ENCODE data around the gene OR5AU1. TPM values are rescaled to one million over a fixed set of nuclear protein-coding genes. Genes with fewer than 3 reads are reported as not detected.

The OR5AU1 gene
- polyA plus RNA-seq, 1 donor (not counting 4 experiments of a cell fraction or from before 2014, with no cell fraction given) = not detected

GRCh38 chr14:21113369-21113768 is 42.5 kb downstream of the OR5AU1 start:
- H2AFZ ChIP-seq (ENCODE audit: control insufficient read depth, low read length) = no peak overlapping the region
- TF ChIP-seq EZH2 (IDR thresholded peaks at IDR 0.05; ENCODE audit: low read length) (no peak), CTCF (optimal IDR thresholded peaks at IDR 0.05 in 1 of 3, IDR thresholded peaks at IDR 0.05 in 1 of 3, conservative IDR thresholded peaks at IDR 0.05 in 1 of 3; ENCODE audit: extremely low read depth in 1 of 3, insufficient read depth in 2 of 3, low read length in 3 of 3) (no peak)
- no peaks in the 10 kb centered on the region for H3K9me1 ChIP-seq (ENCODE audit: control insufficient read depth, extremely low read depth, insufficient read depth, low read length)
- no peak overlapping the region for H3K9ac ChIP-seq (ENCODE audit: control insufficient read depth, extremely low read depth, insufficient read depth, low read length)
- H4K20me1 ChIP-seq (ENCODE audit: control insufficient read depth, extremely low read depth, insufficient read depth, low read length) = no peaks in the 10 kb centered on the region
- H3K79me2 ChIP-seq (ENCODE audit: control insufficient read depth, insufficient read depth, low read length) = no peaks in the 10 kb centered on the region
- H3K27ac ChIP-seq (ENCODE audit: control insufficient read depth, insufficient read depth, low read length) = no peak overlapping the region
- dilution Hi-C loops (cut with MboI; ENCODE audit: extremely low pct_ligation_motif_present, low sequenced_read_pairs) = no loop called here
- no peak for FAIRE-seq
- no peak overlapping the region for H3K4me3 ChIP-seq (ENCODE audit: control insufficient read depth in 2 of 3, extremely low read depth in 1 of 3, insufficient read depth in 2 of 3, low read depth in 1 of 3, low read length in 3 of 3)
- DNase-seq (ENCODE audit: low read depth, low spot score) = no peak
- H3K27me3 ChIP-seq (ENCODE audit: control insufficient read depth, extremely low read depth, insufficient read depth, low read length) = no peaks in the 10 kb centered on the region
- no peaks in the 10 kb centered on the region for H3K36me3 ChIP-seq (ENCODE audit: control insufficient read depth in 2 of 2, extremely low read depth in 1 of 2, insufficient read depth in 2 of 2, low read length in 2 of 2)
- H3K4me1 ChIP-seq (ENCODE audit: control insufficient read depth, extremely low read depth, insufficient read depth, low read length) = peaks cover 8% of the 10 kb centered on the region
- H3K4me2 ChIP-seq (ENCODE audit: control insufficient read depth, extremely low read depth, insufficient read depth, low read depth, low read length) = no peak overlapping the region
- no peaks in the 10 kb centered on the region for H3K9me3 ChIP-seq (ENCODE audit: control insufficient read depth, low read depth, low read length)

- Histone ChIP-seq H3K27ac (ENCODE audit: control insufficient read depth, insufficient read depth, low read length) (no peak overlapping the region), H3K79me2 (ENCODE audit: control insufficient read depth, insufficient read depth, low read length) (no peaks in the 10 kb centered on the region), H3K9me1 (ENCODE audit: control insufficient read depth, extremely low read depth, insufficient read depth, low read length) (no peaks in the 10 kb centered on the region), H2AFZ (ENCODE audit: control insufficient read depth, low read length) (no peak overlapping the region), H3K27me3 (ENCODE audit: control insufficient read depth, extremely low read depth, insufficient read depth, low read length) (no peaks in the 10 kb centered on the region), H3K9ac (ENCODE audit: control insufficient read depth, extremely low read depth, insufficient read depth, low read length) (no peak overlapping the region), H3K4me2 (ENCODE audit: control insufficient read depth, extremely low read depth, insufficient read depth, low read depth, low read length) (no peak overlapping the region), H4K20me1 (ENCODE audit: control insufficient read depth, extremely low read depth, insufficient read depth, low read length) (no peaks in the 10 kb centered on the region), H3K36me3 (ENCODE audit: control insufficient read depth in 2 of 2, extremely low read depth in 1 of 2, insufficient read depth in 2 of 2, low read length in 2 of 2) (no peaks in the 10 kb centered on the region), H3K4me1 (ENCODE audit: control insufficient read depth, extremely low read depth, insufficient read depth, low read length) (peaks cover 16% of the 10 kb centered on the region), H3K9me3 (ENCODE audit: control insufficient read depth, low read depth, low read length) (no peaks in the 10 kb centered on the region), H3K4me3 (ENCODE audit: control insufficient read depth in 2 of 3, extremely low read depth in 1 of 3, insufficient read depth in 2 of 3, low read depth in 1 of 3, low read length in 3 of 3) (no peak overlapping the region)
- DNase-seq (ENCODE audit: low read depth, low spot score) (no peak), FAIRE-seq (no peak)
- dilution Hi-C loops (cut with MboI; ENCODE audit: extremely low pct_ligation_motif_present, low sequenced_read_pairs) = no loop called here
- no peak for TF ChIP-seq CTCF (optimal IDR thresholded peaks at IDR 0.05 in 1 of 3, IDR thresholded peaks at IDR 0.05 in 1 of 3, conservative IDR thresholded peaks at IDR 0.05 in 1 of 3; ENCODE audit: extremely low read depth in 1 of 3, insufficient read depth in 2 of 3, low read length in 3 of 3)
- no peak for TF ChIP-seq EZH2 (IDR thresholded peaks at IDR 0.05; ENCODE audit: low read length)
These were observed 43.6 kb downstream of the OR5AU1 start for GRCh38 chr14:21112255-21112654.

Measured in keratinocyte (primary cell).